HG03558 (cell line): ENCODE measurements around the gene PACSIN2.

Experiments
- ATAC-seq: cut with Tn5 transposase; IDR thresholded peaks from one replicate; pipeline ENCODE4 v1.9.1; 2021; ENCODE audit warnings: moderate number of reproducible peaks; ENCODE audit not compliant: unreplicated experiment; ENCODE audit errors: extremely low read depth

The PACSIN2 gene

DNA sequence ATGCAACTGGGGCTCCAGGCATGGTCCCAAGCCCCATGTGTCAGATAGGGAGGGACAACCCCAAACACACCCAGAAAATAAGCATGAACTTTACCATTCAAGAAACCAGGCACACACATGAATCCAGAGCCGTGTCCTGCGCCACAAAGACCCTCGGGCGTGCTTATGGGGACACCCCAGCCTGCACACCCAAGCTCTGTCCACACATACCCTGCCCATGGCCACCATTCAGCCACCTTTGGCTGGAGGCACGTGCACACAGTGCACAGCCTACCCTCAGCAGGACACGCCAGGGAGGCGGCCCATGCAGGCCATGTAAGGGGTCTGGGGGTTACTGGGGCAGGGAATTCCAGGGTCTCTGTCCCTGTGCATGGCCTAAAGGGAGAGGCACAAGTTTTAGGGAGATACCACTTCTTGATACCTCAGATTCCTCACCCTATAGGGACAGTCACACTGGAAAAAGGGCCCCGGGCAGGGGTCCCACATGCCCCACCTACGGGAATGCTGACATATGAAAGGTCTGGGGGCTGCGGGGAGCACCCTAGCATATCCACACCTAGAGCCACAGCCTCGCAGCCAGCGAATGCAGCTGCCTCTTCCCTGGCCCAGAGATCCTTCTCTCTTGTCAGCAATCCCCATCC is 20.6 kb downstream of the PACSIN2 start:
- ATAC-seq = no peak

GRCh38 chr22:42993651-42994275 is 21.2 kb downstream of the PACSIN2 start:
- no peak for ATAC-seq

DNA sequence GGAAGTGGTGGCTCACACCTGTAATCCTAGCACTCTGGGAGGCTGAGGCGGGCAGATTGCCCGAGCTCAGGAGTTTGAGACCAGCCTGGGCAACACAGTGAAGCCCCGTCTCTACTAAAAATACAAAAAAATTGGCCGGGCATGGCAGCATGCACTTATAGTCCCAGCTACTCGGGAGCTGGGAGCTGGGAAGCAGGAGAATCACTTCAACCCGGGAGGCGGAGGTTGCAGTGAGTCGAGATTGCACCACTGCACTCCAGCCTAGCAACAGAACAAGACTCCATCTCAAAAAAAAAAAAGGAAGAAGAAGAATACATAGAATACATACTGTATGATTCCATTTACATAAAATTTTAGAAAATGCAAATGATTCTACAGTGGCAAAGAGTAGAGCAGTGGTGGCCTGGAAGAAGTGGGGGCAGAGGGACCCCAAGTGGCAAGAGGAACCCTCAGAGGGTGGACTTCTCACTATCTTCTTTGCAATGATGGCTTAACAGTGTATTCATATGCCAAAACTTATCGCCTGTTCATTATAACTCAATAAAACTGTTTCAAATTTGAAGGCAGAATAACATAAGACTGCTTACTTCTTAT is 22.0 kb downstream of the PACSIN2 start:
- no peak for ATAC-seq

GRCh38 chr22:42992092-42992491 is 22.9 kb downstream of the PACSIN2 start:
- no peak for ATAC-seq

DNA sequence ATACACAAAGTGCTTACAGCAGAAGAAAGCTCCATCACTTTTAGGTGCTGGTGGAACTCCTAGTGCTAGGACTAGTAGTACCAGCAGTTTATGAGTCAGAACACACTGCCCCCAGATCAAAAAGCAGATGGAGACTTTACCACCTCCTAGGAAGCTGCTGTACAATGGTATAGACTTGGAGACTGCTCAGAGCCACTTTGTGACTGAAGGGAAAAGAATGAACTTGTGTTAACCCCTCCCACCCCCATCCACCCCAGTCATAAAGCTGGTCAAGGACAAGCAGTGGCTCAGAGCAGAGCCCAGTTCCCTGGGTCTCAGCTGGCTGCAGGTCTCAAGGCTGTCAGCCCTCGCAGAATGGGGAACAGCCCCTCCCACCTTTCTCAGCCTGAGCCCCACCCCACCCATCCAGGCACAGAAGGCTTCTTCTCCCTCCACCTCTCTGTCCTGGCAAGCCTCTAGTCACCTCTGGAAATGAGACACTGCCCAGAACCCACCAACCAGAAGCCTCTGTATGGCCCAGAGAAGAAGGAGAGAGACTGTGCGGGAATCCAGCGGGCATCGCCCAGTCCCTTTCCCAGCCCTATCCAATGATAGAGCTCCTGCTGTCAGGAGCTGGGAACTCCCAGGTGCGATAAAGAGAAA is 23.8 kb downstream of the PACSIN2 start:
- no peak for ATAC-seq

DNA sequence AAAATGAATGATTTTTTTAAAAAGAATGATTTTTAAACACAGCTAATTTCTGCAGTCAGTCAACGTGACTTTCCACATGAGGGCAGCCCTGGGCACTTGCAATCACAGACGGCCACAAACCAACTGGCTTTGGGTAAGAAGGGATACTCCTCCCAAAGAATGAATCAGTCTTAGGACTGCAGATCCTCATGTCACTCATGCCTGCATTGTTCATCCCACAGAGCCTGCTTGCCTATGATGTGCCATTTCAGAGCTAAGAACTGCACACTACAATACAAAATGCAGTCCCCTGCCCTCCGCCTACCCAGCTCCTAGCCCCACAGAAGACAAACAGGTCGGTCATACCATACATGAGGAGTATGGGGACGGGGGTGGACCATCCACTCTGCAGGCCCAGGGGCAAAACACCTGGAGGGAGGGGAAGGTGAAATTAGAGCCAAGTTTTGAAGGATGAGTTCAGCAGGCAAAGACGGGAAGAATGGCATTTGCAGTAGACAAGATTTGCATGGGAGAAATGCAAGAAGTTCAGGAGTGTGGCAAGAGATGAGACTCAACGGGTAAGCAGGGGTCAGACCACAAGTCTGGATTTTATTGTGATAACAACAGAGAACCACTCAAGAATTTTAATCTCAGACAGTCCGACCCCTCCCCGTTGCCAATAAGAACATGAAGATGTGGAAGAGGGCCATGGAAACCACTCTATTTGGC is 24.7 kb downstream of the PACSIN2 start:
- ATAC-seq = no peak

- ATAC-seq = no peak
Measured at GRCh38 chr22:42986115-42986514, 28.8 kb downstream of the PACSIN2 start.

- ATAC-seq = no peak
Measured at GRCh38 chr22:42985531-42985905, 29.4 kb downstream of the PACSIN2 start.

GRCh38 chr22:42984814-42985530 is 30.0 kb downstream of the PACSIN2 start:
- ATAC-seq = no peak

DNA sequence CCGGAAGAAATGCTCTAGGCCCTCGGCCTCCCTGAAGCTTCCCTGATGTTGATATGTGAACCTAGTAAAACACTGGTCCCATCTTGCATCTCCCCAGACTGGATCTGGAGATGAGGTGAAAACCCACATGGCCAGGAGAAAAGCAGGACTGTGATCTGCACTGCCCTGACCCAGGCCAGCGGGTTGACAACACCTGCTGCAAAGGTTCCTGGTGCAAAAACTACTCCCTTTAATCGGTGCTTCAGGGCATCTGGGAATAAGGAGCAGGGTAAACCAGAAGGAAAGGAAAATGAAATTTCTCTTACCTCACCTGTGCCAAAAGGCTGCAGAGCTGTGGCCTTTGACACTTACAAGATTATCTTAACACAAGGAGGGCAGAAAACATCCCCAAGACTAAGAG is 30.6 kb downstream of the PACSIN2 start:
- ATAC-seq = no peak

GRCh38 chr22:42983470-42983869 is 31.5 kb downstream of the PACSIN2 start:
- ATAC-seq = no peak

DNA sequence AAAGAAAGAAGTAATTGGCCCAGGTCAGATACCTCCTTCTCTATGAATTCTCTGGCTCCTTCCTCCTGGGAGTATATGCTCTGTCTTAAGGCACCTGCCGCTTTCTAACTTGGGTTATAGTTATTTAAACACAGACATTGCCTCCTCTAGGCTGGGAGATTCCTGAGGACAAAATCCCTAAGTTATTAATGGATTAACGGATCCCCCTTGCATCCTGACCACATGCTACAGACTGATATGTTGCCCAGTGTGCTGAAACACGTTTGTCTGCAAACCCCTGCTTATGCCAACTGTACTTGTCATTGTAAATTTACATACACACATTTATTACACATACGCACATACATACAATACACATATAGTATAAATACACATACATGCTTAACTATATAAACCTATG is 35.3 kb downstream of the PACSIN2 start:
- ATAC-seq = no peak

DNA sequence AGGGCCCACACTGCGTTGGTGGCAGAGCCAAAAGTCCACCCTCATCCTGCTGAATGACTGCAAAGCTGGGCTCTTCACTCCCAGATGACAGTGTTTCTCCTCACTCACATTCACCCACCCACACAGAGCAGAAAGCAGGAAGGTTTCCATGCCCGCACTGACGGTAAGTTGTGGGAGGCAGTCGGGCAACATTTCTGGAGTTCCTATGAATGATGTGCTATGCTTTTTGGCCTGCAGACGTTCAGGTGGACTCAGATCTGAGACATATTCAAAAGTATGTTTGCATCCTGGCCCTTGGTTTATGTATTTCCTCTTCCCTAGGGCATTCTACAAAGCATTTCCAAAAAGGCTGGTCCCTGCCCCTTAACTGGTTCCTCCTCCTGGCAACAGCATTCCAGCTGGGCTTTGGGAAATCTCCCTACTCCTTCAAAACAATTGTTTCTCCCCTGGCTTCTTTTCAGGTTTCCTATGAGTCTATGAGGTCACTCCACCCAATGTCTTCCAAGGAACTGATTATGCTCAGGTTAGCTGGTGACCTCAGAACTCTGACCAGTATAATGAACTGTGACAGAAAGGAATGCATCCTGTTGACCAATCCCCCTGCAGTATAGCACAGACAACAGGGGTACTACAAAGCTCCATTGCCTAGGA is 36.4 kb downstream of the PACSIN2 start:
- no peak for ATAC-seq

DNA sequence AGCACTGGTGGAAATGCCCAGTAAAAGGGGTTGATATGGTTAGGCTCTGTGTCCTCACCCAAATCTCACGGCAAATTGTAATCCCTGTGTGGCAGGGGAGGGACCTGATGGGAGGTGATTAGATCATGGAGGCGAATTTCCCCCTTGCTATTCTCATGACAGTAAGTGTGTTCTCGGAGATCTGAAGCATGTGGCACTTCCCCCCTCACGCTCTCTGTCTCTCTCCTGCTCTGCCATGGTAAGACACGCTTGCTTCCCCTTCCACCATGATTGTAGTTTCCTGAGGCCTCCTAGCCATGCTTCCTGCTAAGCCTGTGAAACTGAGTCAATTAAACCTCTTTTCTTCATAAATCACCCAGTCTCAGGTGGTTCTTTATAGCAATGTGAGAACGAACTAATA is 37.4 kb downstream of the PACSIN2 start:
- ATAC-seq = no peak

- no peak for ATAC-seq
Measured at GRCh38 chr22:42976217-42976933, 38.6 kb downstream of the PACSIN2 start.

DNA sequence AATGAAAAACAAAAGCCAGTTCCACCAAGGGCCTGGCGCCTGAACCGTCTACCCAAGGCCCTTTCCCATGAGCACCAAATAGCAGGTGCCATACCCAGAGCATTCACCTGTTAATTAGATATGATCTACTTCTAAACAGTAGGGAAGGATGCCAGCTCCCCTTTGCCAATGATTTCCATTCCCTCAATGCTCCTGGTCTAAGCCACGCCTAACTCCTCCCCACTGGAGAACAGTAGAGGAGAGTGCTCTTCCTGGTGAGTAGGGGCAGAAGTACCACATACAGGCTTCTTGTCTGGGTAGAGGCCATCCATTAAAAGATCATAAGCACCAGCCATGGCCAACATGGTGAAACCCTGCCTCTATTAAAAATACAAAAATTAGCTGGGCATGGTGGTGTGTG is 40.7 kb downstream of the PACSIN2 start:
- no peak for ATAC-seq

DNA sequence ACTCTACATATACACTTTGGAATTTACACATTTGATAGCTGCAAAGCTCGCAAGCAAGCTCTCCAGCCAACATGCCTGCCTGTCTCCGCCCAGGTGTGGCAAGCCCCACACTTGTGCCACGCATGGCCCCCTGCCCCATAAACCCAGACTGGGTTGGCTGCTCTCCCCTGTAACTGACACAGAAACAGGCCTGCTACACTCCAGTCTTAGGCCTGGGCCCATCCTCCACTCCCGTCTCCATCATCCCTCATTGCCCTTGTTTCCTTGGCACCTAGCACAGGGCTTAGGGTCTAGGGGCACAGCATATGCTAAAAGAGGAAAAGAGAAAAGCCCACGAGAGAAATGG is 41.4 kb downstream of the PACSIN2 start:
- ATAC-seq = no peak

- no peak for ATAC-seq
Measured at GRCh38 chr22:42972649-42973535, 42.1 kb downstream of the PACSIN2 start.
